K562 (cell line): ENCODE data around the gene LINS1. TPM values are rescaled to one million over a fixed set of nuclear protein-coding genes. Genes with fewer than 3 reads are reported as not detected.

ENCODE experiments used
- ADNP ChIP-seq: fragments of 200-800 bp; sonication (Bioruptor generic); IDR thresholded peaks from 2 replicates; pipeline ENCODE4 v1.6.1; 2016; ENCODE audit warnings: missing genetic modification characterization, missing compliant biosample characterization
- CEBPB ChIP-seq: fragments of 450-650 bp; IDR thresholded peaks from 2 replicates; pipeline ENCODE4 v1.6.1; 2016; ENCODE audit warnings: missing genetic modification characterization, missing compliant biosample characterization
- IRF1 ChIP-seq: sonication (generic); formaldehyde crosslinking; IDR thresholded peaks from 2 replicates; pipeline ENCODE4 v1.8.0; 2022; ENCODE audit warnings: missing genetic modification reagents, mild to moderate bottlenecking, borderline replicate concordance
- LEF1 ChIP-seq: fragments of 450-650 bp; IDR thresholded peaks from 2 replicates; pipeline ENCODE4 v1.6.1; 2016; ENCODE audit warnings: mild to moderate bottlenecking
- MTA1 ChIP-seq: fragments of 450-650 bp; IDR thresholded peaks from 2 replicates; pipeline ENCODE4 v1.6.1; 2017; ENCODE audit warnings: borderline replicate concordance
- NBN ChIP-seq: fragments of 450-650 bp; IDR thresholded peaks from 2 replicates; pipeline ENCODE4 v1.6.1; 2016; ENCODE audit warnings: low read depth, mild to moderate bottlenecking
- NR2F6 ChIP-seq: fragments of 450-650 bp; formaldehyde crosslinking; IDR thresholded peaks from 2 replicates; pipeline ENCODE4 v1.4.0; 2020; ENCODE audit warnings: mild to moderate bottlenecking
- SOX6 ChIP-seq: fragments of 450-650 bp; IDR thresholded peaks from 2 replicates; pipeline ENCODE4 v1.6.1; 2014; ENCODE audit warnings: mild to moderate bottlenecking
- USF1 ChIP-seq: sonication (generic); formaldehyde crosslinking; IDR thresholded peaks from 2 replicates; pipeline ENCODE4 v1.9.0; 2022; ENCODE audit warnings: mild to moderate bottlenecking, missing genetic modification reagents
- ZBTB40 ChIP-seq, 2 experiments: fragments of 450-650 bp in 1 of 2; sonication (generic) in 1 of 2; formaldehyde crosslinking in 1 of 2; IDR thresholded peaks; 2 replicates each; pipeline versions ENCODE4 v1.7.1 to v1.9.0; 2016 to 2022; ENCODE audit warnings: inconsistent platforms in 1 of 2, mild to moderate bottlenecking in 1 of 2, missing genetic modification reagents in 1 of 2
- ZNF79 ChIP-seq: fragments of 250-450 bp; sonication (Bioruptor Pico); IDR thresholded peaks from 2 replicates; pipeline ENCODE4 v1.4.0; 2020; ENCODE audit warnings: low read depth, mild to moderate bottlenecking, moderate library complexity
- ZSCAN32 ChIP-seq: fragments of 450-650 bp; formaldehyde crosslinking; IDR thresholded peaks from 2 replicates; pipeline ENCODE4 v1.4.0; 2020; ENCODE audit warnings: mild to moderate bottlenecking, moderate library complexity
- polyA plus RNA-seq, 8 experiments: library from polyadenylated mRNA; depleted of rRNA in 4 of 8; stranded (reverse) in 5 of 8; unstranded in 3 of 8; fragments of >200 nt; fragmentation: Nextera tagmentation in 2 of 8; fragmentation: Illumina TruSeq in 1 of 8; extraction: Ambion mirVana in 2 of 8; extraction: Trizol in 1 of 8; gene quantifications; 2 replicates each; pipeline versions ENCODE4 v1.2.1 to v1.2.3, GENCODE V29; 2011 to 2014; ENCODE audit warnings: inconsistent platforms in 1 of 8, missing spikeins in 1 of 8
- total RNA-seq, 7 experiments: library from RNA; depleted of rRNA in 6 of 7; stranded (reverse); fragments of >200 nt in 6 of 7; fragmentation: Illumina TruSeq in 2 of 7; extraction: Trizol in 2 of 7; gene quantifications; 2 replicates each; pipeline versions ENCODE4 v1.2.1 to v1.2.3, GENCODE V29; 2011 to 2021; ENCODE audit warnings: low replicate concordance in 1 of 7

The LINS1 gene
- total and polyA plus RNA-seq, 9 of the 15 experiments (the other 6 are each of a cell fraction or from before 2014, with no cell fraction given), result 15.4 to 31.4 (median 24.6) TPM

- TF ChIP-seq ZBTB40 (IDR thresholded peaks at IDR 0.05), result no peak
- TF ChIP-seq ZBTB40 (CRISPR knock-in tag; IDR thresholded peaks at IDR 0.05), result no peak
- TF ChIP-seq USF1 (CRISPR knock-in tag), result no peak
- TF ChIP-seq NR2F6 (CRISPR knock-in tag), result no peak
- TF ChIP-seq ZNF79 (CRISPR knock-in tag), result no peak
- TF ChIP-seq ZSCAN32 (CRISPR knock-in tag), result no peak
- no peak for TF ChIP-seq CEBPB (tag)
- no peak for TF ChIP-seq MTA1
- no peak for TF ChIP-seq IRF1
- no peak for TF ChIP-seq NBN
- no peak for TF ChIP-seq ADNP (tag)
- TF ChIP-seq SOX6, result no peak
- TF ChIP-seq LEF1, result no peak
These were observed 59.7 kb downstream of the LINS1 start (continued) for GRCh38 chr15:100542290-100542689.
